Adrenal gland (tissue), 5 donors: ENCODE data around the gene LXN.

Experiments used
- CTCF ChIP-seq, 6 experiments: fragments of 450-650 bp in 4 of 6; fragments of 200-600 bp in 2 of 6; sonication (generic) in 1 of 6; IDR thresholded peaks; 1 replicate in 5 of 6; 2 replicates in 1 of 6; pipeline versions ENCODE4 v1.5.1 to v1.8.0; 2016 to 2021; ENCODE audit warnings: antibody characterized with exemption in 6 of 6, mild to moderate bottlenecking in 2 of 6, moderate library complexity in 1 of 6
- POLR2A ChIP-seq, 2 donors: fragments of 450-650 bp; IDR thresholded peaks; one replicate each; pipeline ENCODE4 v1.6.1; 2017; ENCODE audit warnings: antibody characterized with exemption in 2 of 2, mild to moderate bottlenecking in 2 of 2, moderate library complexity in 1 of 2
- donor health status: DM: no; HTN: no; CAD: no.

DNA sequence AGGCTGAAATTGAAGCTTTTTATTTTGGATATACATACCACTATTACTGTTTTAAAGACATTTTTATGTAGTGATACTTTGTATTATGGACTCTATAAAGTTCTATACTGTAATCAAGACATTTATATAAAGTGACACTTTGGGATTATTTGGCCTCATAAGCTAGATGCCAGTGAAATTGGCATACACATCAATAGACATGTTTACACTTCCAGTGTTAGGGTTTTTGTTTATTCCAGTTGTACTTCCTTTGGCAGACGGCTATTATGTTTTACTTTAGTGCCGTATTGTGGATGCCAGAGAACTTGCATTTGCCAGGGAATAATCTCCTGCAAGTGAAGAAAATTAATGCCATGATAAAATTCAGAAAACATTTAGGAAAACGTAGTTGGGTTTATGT, 6.0 kb downstream of the LXN start:
- TF ChIP-seq CTCF (IDR thresholded peaks at IDR 0.05) (no peak), POLR2A (IDR thresholded peaks at IDR 0.05) (no peak)
